Stimulated activated CD4-positive, alpha-beta T cell treated with anti-CD3 and anti-CD28 coated beads, Interleukin-4, amount 100 ng/mL, for 48 hours (primary cell): ENCODE results near the gene DCAF12L2.
"Not testable (repeated sequence)": the region's sequence is repeated elsewhere in the genome, so short reads cannot be mapped to it uniquely, and the experiment has no call there.

Source experiments
- DNase-seq, 2 donors: peaks; one replicate each; pipeline ENCODE4 v3.0.0-alpha.2; 2020; ENCODE audit warnings: low read depth in 2 of 2

DCAF12L2 gene

DNA sequence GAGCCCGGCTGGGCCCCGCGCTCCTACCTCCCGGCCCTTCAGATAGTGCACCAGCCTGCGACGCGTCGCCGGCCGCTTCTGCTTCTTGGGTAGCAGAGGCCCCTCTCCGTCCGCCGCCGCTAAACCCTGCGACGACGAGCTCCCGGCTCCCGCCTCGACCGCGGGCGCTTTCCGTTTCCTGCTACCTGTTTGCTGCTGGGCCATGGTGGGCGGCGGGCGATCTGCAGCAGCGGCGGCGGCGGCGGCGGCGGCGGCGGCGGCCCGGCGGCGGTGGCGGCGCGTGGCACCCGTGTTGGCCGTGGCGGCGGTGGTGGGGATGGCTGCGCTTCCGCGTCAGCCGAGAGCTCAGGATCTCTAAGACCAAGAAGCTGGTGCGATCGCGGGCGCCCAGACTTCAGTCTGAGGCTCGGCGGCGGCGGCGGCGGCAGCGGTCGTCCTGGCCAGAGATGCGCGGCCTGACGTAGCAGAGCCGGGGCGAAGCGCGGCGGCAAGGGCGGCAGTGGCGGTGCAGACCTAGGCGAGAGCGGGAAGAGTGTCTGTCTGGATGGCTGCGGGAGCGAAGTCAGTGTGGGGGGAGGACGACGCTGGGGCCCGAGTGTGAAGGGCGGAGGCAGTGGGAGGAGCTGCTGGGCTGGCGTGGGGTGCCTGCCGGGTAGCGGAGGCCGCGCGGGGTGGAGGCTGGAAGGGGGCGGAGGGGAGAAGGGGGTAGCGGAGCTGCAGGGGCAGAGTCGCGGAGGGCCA lies at the start of gene DCAF12L2:
Gene DCAF12L2 (minus strand): TSS at position 569 of the 741 bp plus-strand sequence. CDS start 365 bp downstream, at position 204.
- no peak for DNase-seq

DNA sequence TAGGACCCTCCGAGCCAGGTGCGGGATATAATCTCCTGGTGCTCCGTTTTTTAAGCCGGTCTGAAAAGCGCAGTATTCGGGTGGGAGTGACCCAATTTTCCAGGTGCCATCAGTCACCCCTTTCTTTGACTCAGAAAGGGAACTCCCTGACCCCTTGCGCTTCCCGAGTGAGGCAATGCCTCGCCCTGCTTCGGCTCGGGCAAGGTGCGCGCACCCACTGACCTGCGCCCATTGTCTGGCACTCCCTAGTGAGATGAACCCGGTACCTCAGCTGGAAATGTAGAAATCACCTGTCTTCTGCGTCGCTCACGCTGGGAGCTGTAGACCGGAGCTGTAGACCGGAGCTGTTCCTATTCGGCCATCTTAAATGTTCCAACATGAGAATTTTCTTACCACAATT lies 24.8 kb upstream of the DCAF12L2 start:
- DNase-seq, result not testable (repeated sequence)

GRCh38 chrX:126177133-126177840 lies 11.2 kb upstream of the DCAF12L2 start:
- DNase-seq, result no peak

DNA sequence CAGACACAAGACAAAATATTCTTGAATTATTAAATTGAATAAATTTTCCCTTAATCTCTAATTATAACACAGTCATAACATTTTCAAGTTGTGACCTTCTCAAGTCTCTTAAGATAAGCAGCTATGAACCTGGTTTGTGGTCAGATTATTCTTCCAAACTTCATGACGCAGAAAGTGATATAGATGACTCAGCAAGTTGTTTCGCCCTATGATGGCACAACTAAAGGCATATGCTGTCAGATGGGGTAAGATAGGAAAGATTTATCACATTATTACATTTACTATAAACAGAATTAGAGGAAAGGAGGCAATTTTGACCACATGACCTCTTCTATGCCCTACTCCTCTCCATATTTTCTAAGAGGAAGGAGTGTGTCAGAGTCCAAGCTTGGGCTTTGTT lies 4.6 kb upstream of the DCAF12L2 start:
- no peak for DNase-seq

DNA sequence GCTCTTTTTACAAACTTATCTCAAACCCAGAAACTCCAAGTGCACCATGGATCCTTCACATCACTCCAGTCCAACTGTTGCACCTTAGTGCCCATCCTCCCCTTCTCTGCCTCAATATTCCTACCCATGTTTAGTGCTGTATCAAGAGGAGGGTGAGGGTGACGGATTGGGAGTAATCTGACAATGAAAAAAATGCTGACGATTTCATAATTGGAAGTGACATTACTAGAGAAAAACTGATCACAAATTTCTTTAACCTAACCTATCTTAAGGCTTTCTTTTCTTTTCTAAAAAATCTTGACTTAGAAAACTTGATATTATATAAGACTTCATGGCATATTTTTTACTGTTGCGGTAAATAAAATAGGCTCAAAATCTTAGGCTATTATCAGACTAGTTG lies 1.5 kb upstream of the DCAF12L2 start:
- no peak for DNase-seq

DNA sequence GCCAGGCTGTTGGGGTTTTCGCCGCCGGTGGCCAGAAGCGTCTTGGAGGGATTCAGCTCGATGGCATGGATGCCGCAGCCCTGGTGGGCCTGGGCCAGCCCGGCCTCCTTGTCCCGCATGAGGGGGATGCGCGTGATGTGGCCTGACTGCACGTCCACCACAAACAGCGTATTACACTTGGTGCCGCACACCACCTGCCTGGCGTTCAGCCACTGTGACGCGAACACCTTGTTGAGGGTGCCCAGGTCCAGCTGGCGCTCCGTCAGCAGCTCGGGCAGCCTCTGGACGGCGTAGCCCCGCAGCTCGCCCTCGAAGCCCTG lies 728 bp downstream of the DCAF12L2 start:
- no peak for DNase-seq

GRCh38 chrX:126164689-126165400 lies 1.2 kb downstream of the DCAF12L2 start:
- DNase-seq, result no peak

DNA sequence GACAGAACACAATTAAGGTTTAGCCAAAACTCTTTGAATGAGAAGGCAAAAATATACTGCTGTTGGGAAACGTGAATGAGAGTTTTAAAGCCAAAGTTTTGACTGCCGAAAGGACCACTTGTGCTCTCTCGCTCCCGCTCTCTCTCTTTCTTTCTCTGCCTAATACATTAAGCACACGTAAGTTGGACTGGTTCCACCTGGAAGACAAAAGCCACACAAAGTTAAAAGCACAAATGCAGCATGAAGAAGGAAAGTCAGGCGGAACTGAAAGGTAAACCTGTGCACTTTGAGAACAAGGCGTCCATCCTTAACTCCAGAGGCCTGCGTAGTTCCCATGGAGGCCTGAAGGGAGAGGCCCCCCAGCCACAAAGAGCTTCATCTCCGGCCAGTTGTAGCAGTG lies 1.9 kb downstream of the DCAF12L2 start:
- no peak for DNase-seq

DNA sequence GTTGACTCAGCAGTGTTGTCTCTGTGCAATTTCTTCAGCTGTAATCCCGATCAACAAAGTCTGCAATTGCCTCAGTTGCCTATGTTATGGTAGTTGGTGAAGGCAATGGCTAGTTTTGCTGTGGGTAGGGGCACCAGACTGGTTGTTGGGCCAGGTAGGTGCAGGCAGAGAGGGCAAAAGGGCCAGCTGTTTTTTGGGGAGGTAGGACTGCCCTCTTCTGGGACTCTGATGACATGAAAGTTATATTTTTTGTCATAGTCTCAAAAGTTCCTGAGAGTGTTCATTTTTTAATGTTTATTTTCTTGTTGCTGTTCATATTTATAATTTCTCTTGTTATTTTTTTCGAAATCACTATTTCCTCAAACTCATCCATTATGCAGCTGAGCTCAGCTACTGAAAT lies 25.1 kb downstream of the DCAF12L2 start:
- no peak for DNase-seq

DNA sequence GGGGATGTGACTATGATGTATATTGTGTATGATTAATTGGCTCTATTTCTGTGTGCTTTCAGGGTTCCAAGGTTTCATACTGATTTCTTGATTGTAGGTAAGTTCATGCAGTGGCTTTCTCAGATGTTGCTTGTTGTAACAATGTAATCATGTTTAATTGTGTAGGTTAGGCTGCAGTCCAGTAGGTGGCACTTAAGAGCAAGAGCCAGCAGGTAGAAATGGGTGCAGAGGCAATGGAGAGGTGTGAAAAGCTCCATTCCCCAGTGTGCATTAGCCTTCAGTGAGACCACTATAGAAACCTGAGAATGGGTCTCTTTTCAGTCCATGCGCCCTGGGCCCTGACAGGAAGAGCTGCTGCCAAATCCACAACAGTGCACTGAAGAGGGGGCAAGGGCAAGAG lies 28.2 kb downstream of the DCAF12L2 start:
- DNase-seq, result no peak

DNA sequence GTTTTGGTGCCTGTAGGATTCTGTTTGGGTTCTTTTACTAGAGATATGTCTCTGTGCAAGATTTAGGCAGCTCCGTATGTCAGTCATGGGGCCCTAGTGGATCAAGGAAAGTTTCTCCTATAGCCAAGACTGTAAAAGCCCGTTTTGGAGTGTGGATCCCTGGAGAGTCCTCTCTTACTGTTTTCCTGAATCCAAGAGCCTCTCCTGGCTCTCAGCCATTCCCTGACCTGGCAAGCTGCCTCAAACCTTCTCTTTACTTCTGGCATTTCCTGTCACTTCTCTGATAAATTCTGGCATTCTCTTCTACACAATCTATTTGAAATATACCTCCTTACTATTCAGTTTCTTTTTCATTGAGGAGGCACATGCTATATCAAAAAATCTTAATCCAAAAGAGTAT lies 41.4 kb downstream of the DCAF12L2 start:
- DNase-seq, result no peak
